GM18858 (cell line): ENCODE measurements around the gene TSGA10IP.
"Not testable (repeated sequence)": the region's sequence is repeated elsewhere in the genome, so short reads cannot be mapped to it uniquely, and the experiment has no call there.

Experiments
- ATAC-seq: cut with Tn5 transposase; IDR thresholded peaks from one replicate; pipeline ENCODE4 v1.9.1; 2021; ENCODE audit not compliant: unreplicated experiment

The TSGA10IP gene

GRCh38 chr11:65945941-65946558 is 770 bp downstream of the TSGA10IP start:
- no peak for ATAC-seq

GRCh38 chr11:65946655-65947054 is 1.4 kb downstream of the TSGA10IP start:
- no peak for ATAC-seq

- ATAC-seq: no peak
Observed at GRCh38 chr11:65947133-65947532, 1.9 kb downstream of the TSGA10IP start.

- no peak for ATAC-seq
Observed at GRCh38 chr11:65947603-65948125, 2.4 kb downstream of the TSGA10IP start.

- ATAC-seq: not testable (repeated sequence)
Observed at GRCh38 chr11:65950711-65951110, 5.4 kb downstream of the TSGA10IP start.

- ATAC-seq: not testable (repeated sequence)
Observed at GRCh38 chr11:65951641-65952040, 6.4 kb downstream of the TSGA10IP start.

- ATAC-seq: no peak
Observed at GRCh38 chr11:65952052-65952521, 6.8 kb downstream of the TSGA10IP start.

GRCh38 chr11:65953471-65953870 is 8.2 kb downstream of the TSGA10IP start:
- ATAC-seq: no peak

- no peak for ATAC-seq
Observed at GRCh38 chr11:65954771-65955170, 9.5 kb downstream of the TSGA10IP start.

GRCh38 chr11:65958291-65958690 is 13.0 kb downstream of the TSGA10IP start:
- no peak for ATAC-seq

- no peak for ATAC-seq
Observed at GRCh38 chr11:65958774-65959420, 13.6 kb downstream of the TSGA10IP start.

GRCh38 chr11:65960824-65961266 is 15.6 kb downstream of the TSGA10IP start:
- no peak for ATAC-seq

- peak; percentile 72 for ATAC-seq
Observed at GRCh38 chr11:65961267-65962140, 16.2 kb downstream of the TSGA10IP start, which contains the start of gene SART1. Gene SART1 (plus strand): TSS chr11:65961734. CDS start chr11:65961781, 47 bp downstream.

- no peak for ATAC-seq
Observed at GRCh38 chr11:65962141-65962564, 16.9 kb downstream of the TSGA10IP start.

GRCh38 chr11:65964906-65965305 is 19.6 kb downstream of the TSGA10IP start:
- no peak for ATAC-seq

GRCh38 chr11:65965986-65966762 is 20.9 kb downstream of the TSGA10IP start:
- no peak for ATAC-seq

- ATAC-seq: no peak
Observed at GRCh38 chr11:65967329-65967934, 22.2 kb downstream of the TSGA10IP start.

GRCh38 chr11:65968600-65969482 is 23.6 kb downstream of the TSGA10IP start:
- ATAC-seq: no peak

- no peak for ATAC-seq
Observed at GRCh38 chr11:65972116-65972515, 26.8 kb downstream of the TSGA10IP start.
